Endothelial cell of umbilical vein (primary cell): ENCODE results near the gene COA5. TPM values are rescaled to one million over a fixed set of nuclear protein-coding genes. Genes with fewer than 3 reads are reported as not detected.

Experiments used
- BruUV-seq: library from RNA; stranded (reverse); fragments of 400-500 nt; replicated peaks from 2 replicates; lab custom pipeline; 2021; lab: Mats Ljungman, UMichigan
- CTCF ChIA-PET: fragments of 300-600, 350-600 bp; sonication (Branson Sonifier 250); formaldehyde crosslinking; loops from one replicate; lab custom pipeline; 2021; ENCODE audit warnings: antibody characterized with exemption, inconsistent platforms; lab: Charles Lee
- POLR2A ChIA-PET: fragments of 300-600, 350-600 bp; sonication (Branson Sonifier 250); formaldehyde crosslinking; loops from one replicate; lab custom pipeline; 2021; ENCODE audit warnings: antibody characterized with exemption, inconsistent platforms; lab: Charles Lee
- DNase-seq: peaks from one replicate; pipeline ENCODE4 v3.0.0-alpha.2; 2011; ENCODE audit warnings: low read depth, low spot score
- FAIRE-seq: peaks from 2 replicates; lab custom pipeline; 2011; peaks lifted over from hg19 to GRCh38; lab: Jason Lieb, UNC
- H2AFZ ChIP-seq: 2 replicates; pipeline ENCODE4 v1.6.0; 2012; ENCODE audit warnings: low read depth, low read length, control low read depth, inconsistent platforms
- H3K27ac ChIP-seq: 2 replicates; pipeline ENCODE4 v1.5.1; 2011; ENCODE audit warnings: low read depth, mild to moderate bottlenecking, control low read depth, low read length, moderate library complexity; ENCODE audit not compliant: insufficient read depth
- H3K27me3 ChIP-seq, 2 experiments: 2 replicates each; pipeline versions ENCODE4 v1.6.0 to v1.6.1; 2011; ENCODE audit warnings: low read length in 2 of 2, mixed read lengths in 1 of 2; ENCODE audit not compliant: control insufficient read depth in 2 of 2, insufficient read depth in 2 of 2
- H3K36me3 ChIP-seq, 2 experiments: 2 replicates in 1 of 2; 3 replicates in 1 of 2; pipeline ENCODE4 v1.5.1; 2011; ENCODE audit warnings: low read length in 2 of 2, mild to moderate bottlenecking in 1 of 2, moderate library complexity in 1 of 2; ENCODE audit not compliant: control insufficient read depth in 2 of 2, insufficient read depth in 2 of 2; ENCODE audit errors: extremely low read depth in 1 of 2
- H3K4me1 ChIP-seq: 3 replicates; pipeline ENCODE4 v1.5.1; 2011; ENCODE audit warnings: mild to moderate bottlenecking, low read length; ENCODE audit not compliant: control insufficient read depth, insufficient read depth; ENCODE audit errors: extremely low read depth
- H3K4me2 ChIP-seq: 2 replicates; pipeline ENCODE4 v1.6.1; 2011; ENCODE audit warnings: low read length, control low read depth, mixed read lengths; ENCODE audit not compliant: insufficient read depth
- H3K4me3 ChIP-seq, 3 experiments: fragments of 200-600 bp in 1 of 3; sonication (generic), shearing (Covaris generic) in 1 of 3; replicated peaks in 1 of 3; 2 replicates each; pipeline ENCODE4 v1.5.1; 2011 to 2016; ENCODE audit warnings: control low read depth in 3 of 3, low read length in 3 of 3, mild to moderate bottlenecking in 2 of 3, inconsistent platforms in 1 of 3, low read depth in 1 of 3, moderate library complexity in 1 of 3; ENCODE audit not compliant: insufficient read depth in 1 of 3
- H3K79me2 ChIP-seq: 2 replicates; pipeline ENCODE4 v1.6.0; 2012; ENCODE audit warnings: low read length, inconsistent platforms; ENCODE audit not compliant: control insufficient read depth, insufficient read depth
- H3K9ac ChIP-seq: replicated peaks from 2 replicates; pipeline ENCODE3; 2011; ENCODE audit warnings: low read length, control low read depth; ENCODE audit not compliant: insufficient read depth; ENCODE audit errors: extremely low read depth
- H3K9me1 ChIP-seq: replicated peaks from 3 replicates; pipeline ENCODE4 v1.6.0; 2011; ENCODE audit warnings: mild to moderate bottlenecking, low read length; ENCODE audit not compliant: control insufficient read depth, insufficient read depth; ENCODE audit errors: extremely low read depth
- H3K9me3 ChIP-seq: replicated peaks from 2 replicates; pipeline ENCODE4 v1.5.1; 2012; ENCODE audit warnings: low read length, inconsistent platforms; ENCODE audit not compliant: control insufficient read depth, insufficient read depth
- H4K20me1 ChIP-seq: replicated peaks from 2 replicates; pipeline ENCODE3; 2011; ENCODE audit warnings: mild to moderate bottlenecking, low read length; ENCODE audit not compliant: control insufficient read depth, insufficient read depth; ENCODE audit errors: extremely low read depth
- CTCF ChIP-seq, 2 donors: IDR thresholded peaks; 1 replicate in 1 of 2; 2 replicates in 1 of 2; pipeline ENCODE4 v1.5.1; 2011; ENCODE audit warnings: low read length in 2 of 2, mild to moderate bottlenecking in 2 of 2, moderate library complexity in 2 of 2, control low read depth in 1 of 2, inconsistent platforms in 1 of 2, low read depth in 1 of 2; ENCODE audit not compliant: insufficient read depth in 1 of 2; ENCODE audit errors: extremely low read depth in 1 of 2
- EZH2 ChIP-seq: IDR thresholded peaks from 2 replicates; pipeline ENCODE4 v1.6.1; 2012; ENCODE audit warnings: borderline replicate concordance, low read depth, mild to moderate bottlenecking, moderate library complexity, low read length, inconsistent platforms; ENCODE audit not compliant: severe bottlenecking
- FOS ChIP-seq: IDR thresholded peaks from 2 replicates; pipeline ENCODE4 v1.6.1; 2011; ENCODE audit warnings: mild to moderate bottlenecking, low read length, moderate library complexity, borderline replicate concordance; ENCODE audit not compliant: insufficient read depth
- GATA2 ChIP-seq: IDR thresholded peaks from 2 replicates; pipeline ENCODE4 v1.7.0; 2011; ENCODE audit warnings: low read depth, mild to moderate bottlenecking, moderate library complexity, mixed read lengths, low read length; ENCODE audit not compliant: insufficient read length, insufficient read depth
- JUN ChIP-seq: IDR thresholded peaks from 2 replicates; pipeline ENCODE4 v1.6.1; 2011; ENCODE audit warnings: borderline replicate concordance, low read depth; ENCODE audit not compliant: insufficient read length, insufficient read depth
- MYC ChIP-seq: IDR thresholded peaks from one replicate; pipeline ENCODE4 v1.6.1; 2011; ENCODE audit warnings: mild to moderate bottlenecking, low read depth, low read length
- POLR2A ChIP-seq: IDR thresholded peaks from 2 replicates; pipeline ENCODE4 v1.6.1; 2012; ENCODE audit warnings: low read depth, mild to moderate bottlenecking, control low read depth, low read length
- POLR2AphosphoS5 ChIP-seq: IDR thresholded peaks from 2 replicates; pipeline ENCODE4 v1.6.1; 2012; ENCODE audit warnings: low read depth, mild to moderate bottlenecking, control low read depth, low read length, moderate library complexity; ENCODE audit not compliant: insufficient read depth
- dilution Hi-C: fragments of 300-500 bp; cut with MboI; formaldehyde crosslinking; loops from one replicate; pipeline ENCODE4 v1.15.0; 2019; ENCODE audit warnings: low sequenced_read_pairs; ENCODE audit not compliant: extremely low pct_ligation_motif_present
- intact Hi-C: fragments of 100-400 bp; cut with micrococcal nuclease; formaldehyde crosslinking; loops from one replicate; pipeline ENCODE4 v1.10.0; 2022
- polyA plus RNA-seq, 4 experiments: library from polyadenylated mRNA; depleted of rRNA in 3 of 4; stranded (reverse) in 3 of 4; unstranded in 1 of 4; fragments of >200 nt; gene quantifications; 2 replicates each; pipeline versions ENCODE4 v1.2.1 to v1.2.3, GENCODE V29; 2011 to 2012; ENCODE audit warnings: missing spikeins in 1 of 4
- total RNA-seq: library from RNA; stranded (reverse); gene quantifications from 2 replicates; pipeline ENCODE4 v1.2.3, GENCODE V29; 2021
- TF ChIP-seq, protein P1 (sequence below): IDR thresholded peaks from 2 replicates; pipeline ENCODE4 v1.6.1; 2011; ENCODE audit not compliant: insufficient read depth, insufficient read length

COA5 gene
- total and polyA plus RNA-seq, 2 donors (not counting 3 experiments of a cell fraction or from before 2014, with no cell fraction given): 16.5 to 17.7 TPM

DNA sequence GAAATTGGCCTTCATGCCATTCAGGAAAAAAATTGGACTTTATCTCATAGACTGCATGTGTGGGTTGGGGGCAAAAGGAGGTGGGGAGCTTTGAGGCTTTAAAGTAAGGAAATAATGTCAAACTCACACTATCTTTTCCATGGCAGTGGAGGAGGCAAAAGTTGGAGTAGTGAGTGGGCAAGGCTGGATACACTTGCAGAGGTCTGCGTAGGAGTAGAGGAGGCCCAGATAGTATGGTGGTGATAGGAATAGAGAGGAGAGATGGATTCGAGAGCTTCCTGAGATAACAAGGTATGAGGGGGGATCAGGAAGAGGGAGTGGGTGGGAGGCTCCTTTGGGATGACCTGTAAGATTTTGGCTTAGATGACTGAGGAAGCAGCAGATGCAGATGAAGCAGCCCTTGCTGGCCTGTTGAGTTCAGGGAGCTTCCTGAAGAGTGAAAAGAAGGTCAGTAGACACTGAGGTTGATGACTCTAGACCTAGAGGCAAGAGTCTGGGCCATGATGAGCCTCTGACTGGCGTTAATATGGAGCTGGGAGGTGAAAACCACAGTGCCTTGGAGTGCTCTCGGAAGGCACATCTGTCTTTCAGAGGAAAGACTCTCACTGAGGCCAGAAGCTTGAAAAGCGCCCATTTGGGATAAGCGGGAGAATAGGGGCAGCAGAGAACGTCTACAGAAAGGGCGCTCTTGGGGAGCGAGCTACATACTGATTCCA lies 5.9 kb upstream of the COA5 start:
- Histone ChIP-seq H3K9me3 (no peaks in the 10 kb centered on the region), H3K79me2 (peaks cover 26% of the 10 kb centered on the region), H3K27me3 (no peaks in the 10 kb centered on the region), H3K9ac (no peak overlapping the region), H2AFZ (no peak overlapping the region), H3K4me2 (no peak overlapping the region), H3K4me3 (no peak overlapping the region), H3K36me3 (peaks cover 16 to 23% of the 10 kb centered on the region in 2 experiments), H3K4me1 (peaks cover 20% of the 10 kb centered on the region), H3K27ac (no peak overlapping the region), H4K20me1 (no peaks in the 10 kb centered on the region), H3K9me1 (no peaks in the 10 kb centered on the region)
- ChIA-PET CTCF (interaction anchor here (1.2 kb wide), 1 partner anchor 223 kb away, joined by 5 read pairs; no protein-coding TSS in a partner anchor), POLR2A (no interaction called here)
- TF ChIP-seq GATA2 (no peak), POLR2AphosphoS5 (no peak), FOS (no peak)
- no TSS peak for BruUV-seq
- FAIRE-seq (no peak), DNase-seq (no peak)
- intact Hi-C loops (no loop called here), dilution Hi-C loops (no loop called here)

GRCh38 chr2:98608962-98609604 lies 771 bp upstream of the COA5 start:
- peaks cover 32% of the 10 kb centered on the region for H3K4me1 ChIP-seq
- H2AFZ ChIP-seq: peak overlapping the region; percentile 89
- no peak for TF ChIP-seq POLR2AphosphoS5
- TF ChIP-seq MYC: no peak
- no peak for TF ChIP-seq EZH2
- TF ChIP-seq GATA2: no peak
- no peak for TF ChIP-seq POLR2A
- TF ChIP-seq FOS: no peak
- TF ChIP-seq, protein P1, sequence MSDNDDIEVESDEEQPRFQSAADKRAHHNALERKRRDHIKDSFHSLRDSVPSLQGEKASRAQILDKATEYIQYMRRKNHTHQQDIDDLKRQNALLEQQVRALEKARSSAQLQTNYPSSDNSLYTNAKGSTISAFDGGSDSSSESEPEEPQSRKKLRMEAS: no peak
- no peak for TF ChIP-seq JUN
- TF ChIP-seq CTCF (IDR thresholded peaks at IDR 0.05; ENCODE audit: extremely low read depth in 1 of 2, insufficient read depth in 1 of 2, low read depth in 1 of 2, low read length in 2 of 2): no peak
- intact Hi-C loops (loop anchor here (1.0 to 5.0 kb wide), 3 partner anchors 10 to 458 kb away; no protein-coding TSS in a partner anchor), dilution Hi-C loops (no loop called here)
- POLR2A ChIA-PET: no interaction called here
- peaks cover 65% of the 10 kb centered on the region for H3K79me2 ChIP-seq
- peak overlapping the region; percentile 95 to 100 (median 98) for H3K4me3 ChIP-seq
- H3K9me1 ChIP-seq: no peaks in the 10 kb centered on the region
- H4K20me1 ChIP-seq: no peaks in the 10 kb centered on the region
- peaks cover 4 to 6% of the 10 kb centered on the region in 2 experiments for H3K36me3 ChIP-seq
- BruUV-seq: no TSS peak
- H3K27me3 ChIP-seq: no peaks in the 10 kb centered on the region
- DNase-seq: peak; percentile 55
- H3K27ac ChIP-seq: peak overlapping the region; percentile 98
- CTCF ChIA-PET: interaction anchor here (0.9 to 1.7 kb wide), 7 partner anchors 24 to 228 kb away, joined by 3 to 4 read pairs (median 4); no protein-coding TSS in a partner anchor
- peak overlapping the region; percentile 93 for H3K4me2 ChIP-seq
- peak; percentile 8 for FAIRE-seq
- no peaks in the 10 kb centered on the region for H3K9me3 ChIP-seq
- H3K9ac ChIP-seq: peak overlapping the region; percentile 99
